SU-DHL-6 (cell line): ENCODE data around the gene AKNAD1.

ENCODE experiments used
- CTCF ChIP-seq: fragments of 200-600 bp; sonication (generic); IDR thresholded peaks from one replicate; pipeline ENCODE4 v1.5.1; 2017; ENCODE audit warnings: antibody characterized with exemption, mild to moderate bottlenecking, low read length, moderate library complexity; ENCODE audit not compliant: insufficient read depth, poor library complexity, severe bottlenecking
- EZH2phosphoT487 ChIP-seq: fragments of 200-600 bp; sonication (generic), shearing (Covaris generic); conservative IDR thresholded peaks from 2 replicates; pipeline ENCODE4 v1.6.1; 2018; ENCODE audit warnings: mild to moderate bottlenecking, antibody characterized with exemption, low read length, moderate library complexity, mixed read lengths

GRCh38 chr1:108826081-108826635 is 30.7 kb downstream of the AKNAD1 start:
- TF ChIP-seq CTCF (no peak), EZH2phosphoT487 (no peak)
